Calu3 (cell line): ENCODE measurements around the gene ACTR2. TPM values are rescaled to one million over a fixed set of nuclear protein-coding genes. Genes with fewer than 3 reads are reported as not detected.

Source experiments
- BruUV-seq: library from RNA; stranded (reverse); fragments of 400-500 nt; replicated peaks from 2 replicates; lab custom pipeline; 2021; lab: Mats Ljungman, UMichigan
- CTCF ChIA-PET: fragments of 300-600 bp; sonication (Branson Sonifier 250); formaldehyde crosslinking; loops from one replicate; lab custom pipeline; 2022; ENCODE audit warnings: antibody characterized with exemption; lab: Charles Lee
- DNase-seq: peaks from one replicate; pipeline ENCODE4 v3.0.0; 2022
- H3K27ac Mint-ChIP-seq: one replicate; pipeline ENCODE4 v1.8.0; 2022; ENCODE audit warnings: mixed read lengths; ENCODE audit not compliant: unreplicated experiment
- H3K27me3 Mint-ChIP-seq: one replicate; pipeline ENCODE4 v1.8.0; 2022; ENCODE audit warnings: mixed read lengths; ENCODE audit not compliant: unreplicated experiment
- H3K36me3 Mint-ChIP-seq: one replicate; pipeline ENCODE4 v1.8.0; 2022; ENCODE audit warnings: mild to moderate bottlenecking, moderate library complexity, mixed read lengths; ENCODE audit not compliant: insufficient read depth, unreplicated experiment
- H3K4me1 Mint-ChIP-seq: one replicate; pipeline ENCODE4 v1.8.0; 2022; ENCODE audit warnings: mild to moderate bottlenecking, low read depth, mixed read lengths; ENCODE audit not compliant: unreplicated experiment
- H3K4me3 Mint-ChIP-seq: one replicate; pipeline ENCODE4 v1.8.0; 2022; ENCODE audit warnings: mild to moderate bottlenecking, low read depth, moderate library complexity, mixed read lengths; ENCODE audit not compliant: unreplicated experiment
- H3K9me3 Mint-ChIP-seq: one replicate; pipeline ENCODE4 v1.8.0; 2022; ENCODE audit warnings: low read depth, mixed read lengths; ENCODE audit not compliant: unreplicated experiment
- CTCF ChIP-seq: fragments of 200-600 bp; IDR thresholded peaks from one replicate; pipeline ENCODE4 v1.8.0; 2022; ENCODE audit warnings: antibody characterized with exemption; ENCODE audit not compliant: unreplicated experiment
- intact Hi-C: fragments of 100-400 bp; cut with micrococcal nuclease; formaldehyde crosslinking; loops from one replicate; pipeline ENCODE4 v1.10.0; 2022; ENCODE audit not compliant: unreplicated experiment
- total RNA-seq: library from RNA; stranded (reverse); gene quantifications from 2 replicates; pipeline ENCODE4 v1.2.3, GENCODE V29; 2022

The ACTR2 gene
- total RNA-seq, 1 experiment from 2014 or later: 240 TPM

- Mint-ChIP-seq H3K27ac (no peak overlapping the region), H3K9me3 (no peaks in the 10 kb centered on the region), H3K4me1 (no peaks in the 10 kb centered on the region), H3K27me3 (no peaks in the 10 kb centered on the region), H3K36me3 (no peaks in the 10 kb centered on the region), H3K4me3 (no peak overlapping the region)
- CTCF ChIA-PET: no interaction called here
- no peak for DNase-seq
- no peak for TF ChIP-seq CTCF
- no TSS peak for BruUV-seq
- intact Hi-C loops: no loop called here
Measured at GRCh38 chr2:65287364-65287763, 59.7 kb downstream of the ACTR2 start.

GRCh38 chr2:65291216-65292105 lies 63.8 kb downstream of the ACTR2 start:
- H3K9me3 Mint-ChIP-seq: no peaks in the 10 kb centered on the region
- CTCF ChIA-PET: no interaction called here
- DNase-seq: no peak
- no peak overlapping the region for H3K27ac Mint-ChIP-seq
- BruUV-seq: no TSS peak
- H3K4me3 Mint-ChIP-seq: no peak overlapping the region
- no peaks in the 10 kb centered on the region for H3K4me1 Mint-ChIP-seq
- intact Hi-C loops: no loop called here
- peaks cover 5% of the 10 kb centered on the region for H3K36me3 Mint-ChIP-seq
- no peak for TF ChIP-seq CTCF
- H3K27me3 Mint-ChIP-seq: no peaks in the 10 kb centered on the region

- BruUV-seq: no TSS peak
- Mint-ChIP-seq H3K36me3 (peaks cover 5% of the 10 kb centered on the region), H3K4me1 (no peaks in the 10 kb centered on the region), H3K9me3 (no peaks in the 10 kb centered on the region), H3K27ac (no peak overlapping the region), H3K4me3 (no peak overlapping the region), H3K27me3 (no peaks in the 10 kb centered on the region)
- TF ChIP-seq CTCF: no peak
- intact Hi-C loops: no loop called here
- no peak for DNase-seq
- CTCF ChIA-PET: no interaction called here
Measured at GRCh38 chr2:65292106-65292400, 64.4 kb downstream of the ACTR2 start.

GRCh38 chr2:65292461-65293011 lies 64.9 kb downstream of the ACTR2 start:
- H3K27ac Mint-ChIP-seq: no peak overlapping the region
- peaks cover 5% of the 10 kb centered on the region for H3K36me3 Mint-ChIP-seq
- DNase-seq: no peak
- no peaks in the 10 kb centered on the region for H3K9me3 Mint-ChIP-seq
- no peak for TF ChIP-seq CTCF
- H3K27me3 Mint-ChIP-seq: no peaks in the 10 kb centered on the region
- intact Hi-C loops: no loop called here
- no peaks in the 10 kb centered on the region for H3K4me1 Mint-ChIP-seq
- H3K4me3 Mint-ChIP-seq: no peak overlapping the region
- CTCF ChIA-PET: no interaction called here
- BruUV-seq: no TSS peak
